ENCODE measurements around the gene FAM83G.
"Not testable (repeated sequence)": the region's sequence is repeated elsewhere in the genome, so short reads cannot be mapped to it uniquely, and the experiment has no call there.

DNA sequence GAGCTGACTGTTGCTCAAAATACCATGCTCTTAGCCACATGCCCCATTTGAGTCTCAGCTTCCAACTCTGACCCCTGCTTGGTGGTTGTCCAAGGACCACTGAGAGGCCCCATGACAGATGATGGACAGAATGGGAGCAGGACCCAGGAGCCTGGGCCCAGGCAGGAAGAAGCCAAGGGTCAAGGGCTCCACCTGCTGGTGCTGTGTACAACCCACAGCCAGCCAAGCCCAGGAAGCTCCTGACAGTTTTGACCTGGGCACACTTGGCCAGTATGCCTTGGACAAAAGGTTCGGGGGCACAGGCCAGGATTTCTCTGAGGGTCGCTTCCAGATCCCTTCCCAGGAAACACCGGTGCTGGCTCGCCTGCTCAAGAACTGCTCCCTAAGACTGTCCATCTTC lies 27.2 kb upstream of the FAM83G start:
- TF ChIP-seq ZNF274 (IDR thresholded peaks at IDR 0.05; ENCODE audit: low read depth, low read length); YY1 (IDR thresholded peaks at IDR 0.05; ENCODE audit: insufficient read depth, insufficient read length); SUZ12 (IDR thresholded peaks at IDR 0.05; ENCODE audit: extremely low read depth, insufficient read depth, insufficient read length): not testable (repeated sequence)
